Lower leg skin (tissue), 3 donors: Measurements from ENCODE around the gene RFNG.

Experiments
- POLR2A ChIP-seq, 2 donors: fragments of 450-650 bp; IDR thresholded peaks; one replicate each; pipeline ENCODE4 v1.6.1; 2016 to 2017; ENCODE audit warnings: antibody characterized with exemption in 2 of 2, mild to moderate bottlenecking in 1 of 2, moderate library complexity in 1 of 2
- TF ChIP-seq, protein P1 (sequence below), 3 donors: fragments of 450-650 bp; IDR thresholded peaks; one replicate each; pipeline ENCODE4 v1.5.1; 2016; ENCODE audit warnings: antibody characterized with exemption in 3 of 3, mild to moderate bottlenecking in 3 of 3, moderate library complexity in 2 of 3

DNA sequence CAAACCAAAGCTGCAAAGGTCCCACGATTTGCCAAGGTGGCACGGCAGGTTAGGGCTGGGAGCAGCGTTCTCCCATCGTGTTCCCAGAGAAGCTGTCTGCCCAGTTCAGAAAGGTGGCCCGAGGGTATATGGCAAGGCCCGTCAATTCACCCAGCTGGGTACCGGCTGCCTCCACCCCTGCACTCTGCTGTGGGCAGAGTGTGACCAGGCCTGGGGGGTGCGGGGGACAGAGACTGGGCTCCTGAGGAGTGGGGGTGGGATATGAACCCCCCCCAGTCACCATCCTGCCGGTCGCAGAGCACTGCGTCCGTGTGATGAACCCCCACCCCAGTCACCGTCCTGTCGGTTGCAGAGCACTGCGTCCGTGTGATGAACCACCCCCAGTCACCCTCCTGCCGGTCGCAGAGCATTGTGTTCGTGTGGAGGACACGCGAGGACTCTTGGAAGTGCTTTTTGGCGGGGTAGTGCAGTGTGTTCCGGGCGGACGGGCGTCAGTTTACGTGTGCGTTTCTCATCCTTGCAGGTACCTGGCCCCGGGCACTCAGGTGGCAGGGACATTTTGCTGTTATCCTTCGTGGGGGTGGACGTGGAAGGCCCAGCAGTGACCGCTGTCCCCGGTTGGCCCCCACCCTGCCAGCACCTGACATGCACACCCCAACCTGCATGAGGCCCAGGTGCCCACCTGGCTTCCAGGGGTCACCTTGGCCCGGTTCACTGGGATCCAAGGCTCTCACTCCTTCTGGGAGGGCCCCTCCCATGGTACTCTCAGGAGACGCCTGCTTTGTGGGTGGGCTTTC, 49.1 kb upstream of the RFNG start:
- TF ChIP-seq POLR2A (IDR thresholded peaks at IDR 0.05) = no peak
- TF ChIP-seq, protein P1, sequence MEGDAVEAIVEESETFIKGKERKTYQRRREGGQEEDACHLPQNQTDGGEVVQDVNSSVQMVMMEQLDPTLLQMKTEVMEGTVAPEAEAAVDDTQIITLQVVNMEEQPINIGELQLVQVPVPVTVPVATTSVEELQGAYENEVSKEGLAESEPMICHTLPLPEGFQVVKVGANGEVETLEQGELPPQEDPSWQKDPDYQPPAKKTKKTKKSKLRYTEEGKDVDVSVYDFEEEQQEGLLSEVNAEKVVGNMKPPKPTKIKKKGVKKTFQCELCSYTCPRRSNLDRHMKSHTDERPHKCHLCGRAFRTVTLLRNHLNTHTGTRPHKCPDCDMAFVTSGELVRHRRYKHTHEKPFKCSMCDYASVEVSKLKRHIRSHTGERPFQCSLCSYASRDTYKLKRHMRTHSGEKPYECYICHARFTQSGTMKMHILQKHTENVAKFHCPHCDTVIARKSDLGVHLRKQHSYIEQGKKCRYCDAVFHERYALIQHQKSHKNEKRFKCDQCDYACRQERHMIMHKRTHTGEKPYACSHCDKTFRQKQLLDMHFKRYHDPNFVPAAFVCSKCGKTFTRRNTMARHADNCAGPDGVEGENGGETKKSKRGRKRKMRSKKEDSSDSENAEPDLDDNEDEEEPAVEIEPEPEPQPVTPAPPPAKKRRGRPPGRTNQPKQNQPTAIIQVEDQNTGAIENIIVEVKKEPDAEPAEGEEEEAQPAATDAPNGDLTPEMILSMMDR (IDR thresholded peaks at IDR 0.05) = no peak
